ENCODE results near the gene SMCO4. TPM values are rescaled to one million over a fixed set of nuclear protein-coding genes. Genes with fewer than 3 reads are reported as not detected.

Gene SMCO4
- total RNA-seq, 1 experiment from 2014 or later: 50.1 TPM

DNA sequence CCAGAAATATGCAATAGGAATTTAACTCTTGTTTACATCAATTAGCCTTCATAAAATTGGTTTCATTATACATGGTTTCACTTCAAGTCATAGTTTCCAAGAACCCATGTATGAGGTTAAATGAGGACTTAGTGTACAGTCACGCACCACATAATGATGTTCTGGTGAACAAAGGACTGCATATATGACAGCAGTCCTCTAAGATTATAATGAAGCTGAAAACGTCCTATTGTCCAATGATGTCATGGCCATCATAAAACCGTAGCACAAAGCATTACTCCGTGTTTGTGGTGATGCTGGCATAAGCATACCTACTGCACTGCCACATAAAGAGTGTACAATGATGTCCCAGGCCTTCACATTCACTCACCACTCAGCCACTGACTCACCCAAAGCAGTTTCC is 31.1 kb downstream of the SMCO4 start:
- ChIA-PET POLR2A (no interaction called here), CTCF (no interaction called here)
- DNase-seq (ENCODE audit: low spot score): no peak
- H3K27ac Mint-ChIP-seq: no peak overlapping the region
- no peaks in the 10 kb centered on the region for H3K27me3 Mint-ChIP-seq (ENCODE audit: low read depth)
- peaks cover 24% of the 10 kb centered on the region for H3K4me1 Mint-ChIP-seq
- H3K36me3 Mint-ChIP-seq: peaks cover 18% of the 10 kb centered on the region
- ATAC-seq: no peak
- H3K4me3 Mint-ChIP-seq: no peak overlapping the region
- peaks cover 17% of the 10 kb centered on the region for H3K9me3 Mint-ChIP-seq
- TF ChIP-seq NFE2L1 (CRISPR knock-in tag; IDR thresholded peaks at IDR 0.05) (no peak), HMGA2 (CRISPR knock-in tag; IDR thresholded peaks at IDR 0.05) (no peak), FOXK1 (CRISPR knock-in tag; IDR thresholded peaks at IDR 0.05) (no peak), TEAD1 (CRISPR knock-in tag; IDR thresholded peaks at IDR 0.05) (no peak), ETV6 (CRISPR knock-in tag; IDR thresholded peaks at IDR 0.05) (no peak), NFATC4 (CRISPR knock-in tag; IDR thresholded peaks at IDR 0.05) (no peak), RORB (CRISPR knock-in tag; IDR thresholded peaks at IDR 0.05) (no peak), NFYB (CRISPR knock-in tag; conservative IDR thresholded peaks at IDR 0.05; ENCODE audit: low read depth) (no peak), ATF6 (CRISPR knock-in tag; IDR thresholded peaks at IDR 0.05) (no peak), ZNF396 (CRISPR knock-in tag; IDR thresholded peaks at IDR 0.05; ENCODE audit: borderline replicate concordance) (no peak), OVOL2 (CRISPR knock-in tag; IDR thresholded peaks at IDR 0.05; ENCODE audit: borderline replicate concordance) (no peak), IRF2 (CRISPR knock-in tag; IDR thresholded peaks at IDR 0.05; ENCODE audit: borderline replicate concordance, low read depth) (no peak)
- TF ChIP-seq, protein P1, sequence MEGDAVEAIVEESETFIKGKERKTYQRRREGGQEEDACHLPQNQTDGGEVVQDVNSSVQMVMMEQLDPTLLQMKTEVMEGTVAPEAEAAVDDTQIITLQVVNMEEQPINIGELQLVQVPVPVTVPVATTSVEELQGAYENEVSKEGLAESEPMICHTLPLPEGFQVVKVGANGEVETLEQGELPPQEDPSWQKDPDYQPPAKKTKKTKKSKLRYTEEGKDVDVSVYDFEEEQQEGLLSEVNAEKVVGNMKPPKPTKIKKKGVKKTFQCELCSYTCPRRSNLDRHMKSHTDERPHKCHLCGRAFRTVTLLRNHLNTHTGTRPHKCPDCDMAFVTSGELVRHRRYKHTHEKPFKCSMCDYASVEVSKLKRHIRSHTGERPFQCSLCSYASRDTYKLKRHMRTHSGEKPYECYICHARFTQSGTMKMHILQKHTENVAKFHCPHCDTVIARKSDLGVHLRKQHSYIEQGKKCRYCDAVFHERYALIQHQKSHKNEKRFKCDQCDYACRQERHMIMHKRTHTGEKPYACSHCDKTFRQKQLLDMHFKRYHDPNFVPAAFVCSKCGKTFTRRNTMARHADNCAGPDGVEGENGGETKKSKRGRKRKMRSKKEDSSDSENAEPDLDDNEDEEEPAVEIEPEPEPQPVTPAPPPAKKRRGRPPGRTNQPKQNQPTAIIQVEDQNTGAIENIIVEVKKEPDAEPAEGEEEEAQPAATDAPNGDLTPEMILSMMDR (IDR thresholded peaks at IDR 0.05): no peak
- TF ChIP-seq, protein P2, sequence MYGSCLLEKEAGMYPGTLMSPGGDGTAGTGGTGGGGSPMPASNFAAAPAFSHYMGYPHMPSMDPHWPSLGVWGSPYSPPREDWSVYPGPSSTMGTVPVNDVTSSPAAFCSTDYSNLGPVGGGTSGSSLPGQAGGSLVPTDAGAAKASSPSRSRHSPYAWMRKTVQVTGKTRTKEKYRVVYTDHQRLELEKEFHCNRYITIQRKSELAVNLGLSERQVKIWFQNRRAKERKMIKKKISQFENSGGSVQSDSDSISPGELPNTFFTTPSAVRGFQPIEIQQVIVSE (CRISPR knock-in tag; IDR thresholded peaks at IDR 0.05; ENCODE audit: borderline replicate concordance): no peak
- TF ChIP-seq, protein P3, sequence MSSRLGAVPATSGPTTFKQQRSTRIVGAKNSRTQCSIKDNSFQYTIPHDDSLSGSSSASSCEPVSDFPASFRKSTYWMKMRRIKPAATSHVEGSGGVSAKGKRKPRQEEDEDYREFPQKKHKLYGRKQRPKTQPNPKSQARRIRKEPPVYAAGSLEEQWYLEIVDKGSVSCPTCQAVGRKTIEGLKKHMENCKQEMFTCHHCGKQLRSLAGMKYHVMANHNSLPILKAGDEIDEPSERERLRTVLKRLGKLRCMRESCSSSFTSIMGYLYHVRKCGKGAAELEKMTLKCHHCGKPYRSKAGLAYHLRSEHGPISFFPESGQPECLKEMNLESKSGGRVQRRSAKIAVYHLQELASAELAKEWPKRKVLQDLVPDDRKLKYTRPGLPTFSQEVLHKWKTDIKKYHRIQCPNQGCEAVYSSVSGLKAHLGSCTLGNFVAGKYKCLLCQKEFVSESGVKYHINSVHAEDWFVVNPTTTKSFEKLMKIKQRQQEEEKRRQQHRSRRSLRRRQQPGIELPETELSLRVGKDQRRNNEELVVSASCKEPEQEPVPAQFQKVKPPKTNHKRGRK (CRISPR knock-in tag; IDR thresholded peaks at IDR 0.05; ENCODE audit: borderline replicate concordance): no peak
- TF ChIP-seq, protein P4, sequence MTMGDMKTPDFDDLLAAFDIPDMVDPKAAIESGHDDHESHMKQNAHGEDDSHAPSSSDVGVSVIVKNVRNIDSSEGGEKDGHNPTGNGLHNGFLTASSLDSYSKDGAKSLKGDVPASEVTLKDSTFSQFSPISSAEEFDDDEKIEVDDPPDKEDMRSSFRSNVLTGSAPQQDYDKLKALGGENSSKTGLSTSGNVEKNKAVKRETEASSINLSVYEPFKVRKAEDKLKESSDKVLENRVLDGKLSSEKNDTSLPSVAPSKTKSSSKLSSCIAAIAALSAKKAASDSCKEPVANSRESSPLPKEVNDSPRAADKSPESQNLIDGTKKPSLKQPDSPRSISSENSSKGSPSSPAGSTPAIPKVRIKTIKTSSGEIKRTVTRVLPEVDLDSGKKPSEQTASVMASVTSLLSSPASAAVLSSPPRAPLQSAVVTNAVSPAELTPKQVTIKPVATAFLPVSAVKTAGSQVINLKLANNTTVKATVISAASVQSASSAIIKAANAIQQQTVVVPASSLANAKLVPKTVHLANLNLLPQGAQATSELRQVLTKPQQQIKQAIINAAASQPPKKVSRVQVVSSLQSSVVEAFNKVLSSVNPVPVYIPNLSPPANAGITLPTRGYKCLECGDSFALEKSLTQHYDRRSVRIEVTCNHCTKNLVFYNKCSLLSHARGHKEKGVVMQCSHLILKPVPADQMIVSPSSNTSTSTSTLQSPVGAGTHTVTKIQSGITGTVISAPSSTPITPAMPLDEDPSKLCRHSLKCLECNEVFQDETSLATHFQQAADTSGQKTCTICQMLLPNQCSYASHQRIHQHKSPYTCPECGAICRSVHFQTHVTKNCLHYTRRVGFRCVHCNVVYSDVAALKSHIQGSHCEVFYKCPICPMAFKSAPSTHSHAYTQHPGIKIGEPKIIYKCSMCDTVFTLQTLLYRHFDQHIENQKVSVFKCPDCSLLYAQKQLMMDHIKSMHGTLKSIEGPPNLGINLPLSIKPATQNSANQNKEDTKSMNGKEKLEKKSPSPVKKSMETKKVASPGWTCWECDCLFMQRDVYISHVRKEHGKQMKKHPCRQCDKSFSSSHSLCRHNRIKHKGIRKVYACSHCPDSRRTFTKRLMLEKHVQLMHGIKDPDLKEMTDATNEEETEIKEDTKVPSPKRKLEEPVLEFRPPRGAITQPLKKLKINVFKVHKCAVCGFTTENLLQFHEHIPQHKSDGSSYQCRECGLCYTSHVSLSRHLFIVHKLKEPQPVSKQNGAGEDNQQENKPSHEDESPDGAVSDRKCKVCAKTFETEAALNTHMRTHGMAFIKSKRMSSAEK (CRISPR knock-in tag; IDR thresholded peaks at IDR 0.05; ENCODE audit: borderline replicate concordance): no peak
- TF ChIP-seq, protein P5, sequence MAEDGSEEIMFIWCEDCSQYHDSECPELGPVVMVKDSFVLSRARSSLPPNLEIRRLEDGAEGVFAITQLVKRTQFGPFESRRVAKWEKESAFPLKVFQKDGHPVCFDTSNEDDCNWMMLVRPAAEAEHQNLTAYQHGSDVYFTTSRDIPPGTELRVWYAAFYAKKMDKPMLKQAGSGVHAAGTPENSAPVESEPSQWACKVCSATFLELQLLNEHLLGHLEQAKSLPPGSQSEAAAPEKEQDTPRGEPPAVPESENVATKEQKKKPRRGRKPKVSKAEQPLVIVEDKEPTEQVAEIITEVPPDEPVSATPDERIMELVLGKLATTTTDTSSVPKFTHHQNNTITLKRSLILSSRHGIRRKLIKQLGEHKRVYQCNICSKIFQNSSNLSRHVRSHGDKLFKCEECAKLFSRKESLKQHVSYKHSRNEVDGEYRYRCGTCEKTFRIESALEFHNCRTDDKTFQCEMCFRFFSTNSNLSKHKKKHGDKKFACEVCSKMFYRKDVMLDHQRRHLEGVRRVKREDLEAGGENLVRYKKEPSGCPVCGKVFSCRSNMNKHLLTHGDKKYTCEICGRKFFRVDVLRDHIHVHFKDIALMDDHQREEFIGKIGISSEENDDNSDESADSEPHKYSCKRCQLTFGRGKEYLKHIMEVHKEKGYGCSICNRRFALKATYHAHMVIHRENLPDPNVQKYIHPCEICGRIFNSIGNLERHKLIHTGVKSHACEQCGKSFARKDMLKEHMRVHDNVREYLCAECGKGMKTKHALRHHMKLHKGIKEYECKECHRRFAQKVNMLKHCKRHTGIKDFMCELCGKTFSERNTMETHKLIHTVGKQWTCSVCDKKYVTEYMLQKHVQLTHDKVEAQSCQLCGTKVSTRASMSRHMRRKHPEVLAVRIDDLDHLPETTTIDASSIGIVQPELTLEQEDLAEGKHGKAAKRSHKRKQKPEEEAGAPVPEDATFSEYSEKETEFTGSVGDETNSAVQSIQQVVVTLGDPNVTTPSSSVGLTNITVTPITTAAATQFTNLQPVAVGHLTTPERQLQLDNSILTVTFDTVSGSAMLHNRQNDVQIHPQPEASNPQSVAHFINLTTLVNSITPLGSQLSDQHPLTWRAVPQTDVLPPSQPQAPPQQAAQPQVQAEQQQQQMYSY (CRISPR knock-in tag; IDR thresholded peaks at IDR 0.05): no peak

All from WTC11 (cell line).